PC-9 (cell line): Measurements from ENCODE around the gene SH3GL1. TPM values are rescaled to one million over a fixed set of nuclear protein-coding genes. Genes with fewer than 3 reads are reported as not detected.

Experiments
- BruUV-seq: library from RNA; stranded (reverse); fragments of 400-500 nt; replicated peaks from 2 replicates; lab custom pipeline; 2021; lab: Mats Ljungman, UMichigan
- CTCF ChIA-PET: fragments of 300-600 bp; sonication (Branson Sonifier 250); formaldehyde crosslinking; loops from one replicate; lab custom pipeline; 2022; ENCODE audit warnings: antibody characterized with exemption; lab: Charles Lee
- POLR2A ChIA-PET: fragments of 300-600 bp; sonication (Branson Sonifier 250); formaldehyde crosslinking; loops from one replicate; lab custom pipeline; 2022; ENCODE audit warnings: antibody characterized with exemption; ENCODE audit not compliant: unreplicated experiment; lab: Charles Lee
- DNase-seq, 2 experiments: peaks; one replicate each; pipeline versions ENCODE4 v3.0.0 to v3.0.0-alpha.2; 2015 to 2022; ENCODE audit warnings: mixed read lengths in 1 of 2
- H2AFZ ChIP-seq: fragments of 200-600 bp; sonication (generic); 2 replicates; pipeline ENCODE4 v1.8.1; 2017; ENCODE audit warnings: antibody characterized with exemption
- H3F3A ChIP-seq: fragments of 200-600 bp; sonication (generic); 2 replicates; pipeline ENCODE4 v1.8.1; 2017; ENCODE audit warnings: antibody characterized with exemption, mild to moderate bottlenecking, low read depth; ENCODE audit not compliant: insufficient read depth
- H3K27ac ChIP-seq: fragments of 200-600 bp; sonication (generic); 2 replicates; pipeline ENCODE4 v1.6.1; 2016; ENCODE audit warnings: mixed run types
- H3K27me3 ChIP-seq: fragments of 200-600 bp; sonication (generic); 2 replicates; pipeline ENCODE4 v1.6.1; 2016; ENCODE audit warnings: low read depth, mixed run types; ENCODE audit not compliant: insufficient read depth
- H3K36me3 ChIP-seq: fragments of 200-600 bp; sonication (generic); 2 replicates; pipeline ENCODE4 v1.6.1; 2016; ENCODE audit warnings: low read depth, mixed run types
- H3K4me1 ChIP-seq: fragments of 200-600 bp; sonication (generic); replicated peaks from 2 replicates; pipeline ENCODE4 v1.6.1; 2016; ENCODE audit warnings: mixed run types; ENCODE audit not compliant: insufficient read depth
- H3K4me2 ChIP-seq: fragments of 200-600 bp; sonication (generic); 2 replicates; pipeline ENCODE4 v1.6.1; 2017; ENCODE audit warnings: mixed run types
- H3K4me3 ChIP-seq: fragments of 200-600 bp; sonication (generic); 2 replicates; pipeline ENCODE4 v1.6.1; 2016; ENCODE audit warnings: mixed run types
- H3K79me2 ChIP-seq: fragments of 200-600 bp; sonication (generic); 2 replicates; pipeline ENCODE4 v1.6.1; 2017; ENCODE audit warnings: low read depth, mixed run types
- H3K9me2 ChIP-seq: fragments of 200-600 bp; sonication (generic); 2 replicates; pipeline ENCODE4 v1.8.1; 2017; ENCODE audit warnings: mild to moderate bottlenecking; ENCODE audit not compliant: insufficient read depth
- H3K9me3 ChIP-seq: fragments of 200-600 bp; sonication (generic); 2 replicates; pipeline ENCODE4 v1.8.1; 2016; ENCODE audit warnings: low read depth; ENCODE audit not compliant: insufficient read depth
- H4K20me1 ChIP-seq: fragments of 200-600 bp; sonication (generic); 2 replicates; pipeline ENCODE4 v1.8.1; 2017; ENCODE audit not compliant: insufficient read depth
- EZH2 ChIP-seq: fragments of 200-600 bp; sonication (generic); IDR thresholded peaks from 2 replicates; pipeline ENCODE4 v1.8.0; 2017; ENCODE audit warnings: antibody characterized with exemption, low read depth
- intact Hi-C: fragments of 100-400 bp; cut with micrococcal nuclease; formaldehyde crosslinking; loops from one replicate; pipeline ENCODE4 v1.10.0; 2022; ENCODE audit not compliant: unreplicated experiment
- total RNA-seq: library from RNA; stranded (reverse); gene quantifications from 2 replicates; pipeline ENCODE4 v1.2.3, GENCODE V29; 2021
- TF ChIP-seq, protein P1 (sequence below): fragments of 200-600 bp; sonication (generic); conservative IDR thresholded peaks from 2 replicates; pipeline ENCODE4 v1.6.1; 2017; ENCODE audit warnings: mixed run types, antibody characterized with exemption, mild to moderate bottlenecking, moderate library complexity

Gene SH3GL1
- total RNA-seq, 1 experiment from 2014 or later = 49.2 TPM

DNA sequence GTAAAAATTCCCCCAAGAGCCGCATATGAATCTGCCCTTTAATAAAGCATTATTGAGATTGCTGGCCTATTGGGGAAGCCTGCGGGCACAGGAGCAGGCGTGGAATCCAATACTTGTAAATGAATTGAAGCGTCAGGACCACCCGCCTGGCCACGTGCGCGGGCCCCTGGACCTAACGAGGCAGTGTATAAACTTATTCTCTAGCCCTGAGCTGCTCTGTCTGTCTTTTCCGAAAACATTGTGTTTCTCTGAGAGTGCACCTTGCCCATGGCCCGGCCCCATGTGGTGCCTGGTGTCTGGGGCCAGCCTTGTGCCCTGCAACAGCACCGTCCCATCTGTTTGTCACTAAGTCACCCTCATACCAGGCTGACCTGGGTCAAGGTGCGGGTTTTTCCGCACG, 42.8 kb upstream of the SH3GL1 start:
- BruUV-seq = no TSS peak

DNA sequence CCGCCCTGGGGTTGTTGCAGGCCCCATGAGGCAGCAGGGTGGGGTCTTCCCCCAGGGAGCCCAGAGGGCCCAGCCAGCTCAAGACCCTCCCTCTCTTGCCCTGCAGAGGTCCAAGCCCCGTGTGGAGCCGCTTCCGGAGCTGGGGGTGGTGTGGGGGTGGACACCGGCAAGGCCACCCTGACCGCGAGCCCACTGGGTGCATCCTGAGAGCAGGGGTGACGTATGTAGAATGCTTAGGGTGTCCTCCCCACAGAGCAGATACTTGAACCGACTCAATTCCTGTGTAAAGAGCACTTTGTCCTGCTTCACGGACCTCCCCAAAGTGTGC, 42.4 kb upstream of the SH3GL1 start:
- Histone ChIP-seq H3K27me3 (no peaks in the 10 kb centered on the region), H3K27ac (no peak overlapping the region), H3K4me3 (no peak overlapping the region), H3K79me2 (no peaks in the 10 kb centered on the region), H4K20me1 (no peaks in the 10 kb centered on the region), H3K4me1 (no peaks in the 10 kb centered on the region), H3K9me2 (no peaks in the 10 kb centered on the region), H3F3A (0 out of 2 replicates have a peak, but pooled peaks cover 3% of the 10 kb centered on the region), H3K36me3 (no peaks in the 10 kb centered on the region), H3K4me2 (no peak overlapping the region), H2AFZ (no peak overlapping the region), H3K9me3 (no peaks in the 10 kb centered on the region)
- TF ChIP-seq, protein P1, sequence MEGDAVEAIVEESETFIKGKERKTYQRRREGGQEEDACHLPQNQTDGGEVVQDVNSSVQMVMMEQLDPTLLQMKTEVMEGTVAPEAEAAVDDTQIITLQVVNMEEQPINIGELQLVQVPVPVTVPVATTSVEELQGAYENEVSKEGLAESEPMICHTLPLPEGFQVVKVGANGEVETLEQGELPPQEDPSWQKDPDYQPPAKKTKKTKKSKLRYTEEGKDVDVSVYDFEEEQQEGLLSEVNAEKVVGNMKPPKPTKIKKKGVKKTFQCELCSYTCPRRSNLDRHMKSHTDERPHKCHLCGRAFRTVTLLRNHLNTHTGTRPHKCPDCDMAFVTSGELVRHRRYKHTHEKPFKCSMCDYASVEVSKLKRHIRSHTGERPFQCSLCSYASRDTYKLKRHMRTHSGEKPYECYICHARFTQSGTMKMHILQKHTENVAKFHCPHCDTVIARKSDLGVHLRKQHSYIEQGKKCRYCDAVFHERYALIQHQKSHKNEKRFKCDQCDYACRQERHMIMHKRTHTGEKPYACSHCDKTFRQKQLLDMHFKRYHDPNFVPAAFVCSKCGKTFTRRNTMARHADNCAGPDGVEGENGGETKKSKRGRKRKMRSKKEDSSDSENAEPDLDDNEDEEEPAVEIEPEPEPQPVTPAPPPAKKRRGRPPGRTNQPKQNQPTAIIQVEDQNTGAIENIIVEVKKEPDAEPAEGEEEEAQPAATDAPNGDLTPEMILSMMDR = no peak
- TF ChIP-seq EZH2 = no peak
- CTCF ChIA-PET = no interaction called here
- BruUV-seq = no TSS peak
- DNase-seq = no peak
- intact Hi-C loops = no loop called here
- POLR2A ChIA-PET = no interaction called here

More for the DNA sequence above, 42.8 kb upstream of the SH3GL1 start:
- Histone ChIP-seq H2AFZ (no peak overlapping the region), H4K20me1 (no peaks in the 10 kb centered on the region), H3K27me3 (no peaks in the 10 kb centered on the region), H3K9me2 (no peaks in the 10 kb centered on the region), H3K27ac (no peak overlapping the region), H3K9me3 (no peaks in the 10 kb centered on the region), H3K36me3 (no peaks in the 10 kb centered on the region), H3K4me2 (no peak overlapping the region), H3F3A (0 out of 2 replicates have a peak, but pooled peaks cover 3% of the 10 kb centered on the region), H3K79me2 (no peaks in the 10 kb centered on the region), H3K4me3 (no peak overlapping the region), H3K4me1 (no peaks in the 10 kb centered on the region)
- POLR2A ChIA-PET = no interaction called here
- intact Hi-C loops = no loop called here
- TF ChIP-seq, protein P1 = no peak
- DNase-seq = no peak
- CTCF ChIA-PET = no interaction called here

DNA sequence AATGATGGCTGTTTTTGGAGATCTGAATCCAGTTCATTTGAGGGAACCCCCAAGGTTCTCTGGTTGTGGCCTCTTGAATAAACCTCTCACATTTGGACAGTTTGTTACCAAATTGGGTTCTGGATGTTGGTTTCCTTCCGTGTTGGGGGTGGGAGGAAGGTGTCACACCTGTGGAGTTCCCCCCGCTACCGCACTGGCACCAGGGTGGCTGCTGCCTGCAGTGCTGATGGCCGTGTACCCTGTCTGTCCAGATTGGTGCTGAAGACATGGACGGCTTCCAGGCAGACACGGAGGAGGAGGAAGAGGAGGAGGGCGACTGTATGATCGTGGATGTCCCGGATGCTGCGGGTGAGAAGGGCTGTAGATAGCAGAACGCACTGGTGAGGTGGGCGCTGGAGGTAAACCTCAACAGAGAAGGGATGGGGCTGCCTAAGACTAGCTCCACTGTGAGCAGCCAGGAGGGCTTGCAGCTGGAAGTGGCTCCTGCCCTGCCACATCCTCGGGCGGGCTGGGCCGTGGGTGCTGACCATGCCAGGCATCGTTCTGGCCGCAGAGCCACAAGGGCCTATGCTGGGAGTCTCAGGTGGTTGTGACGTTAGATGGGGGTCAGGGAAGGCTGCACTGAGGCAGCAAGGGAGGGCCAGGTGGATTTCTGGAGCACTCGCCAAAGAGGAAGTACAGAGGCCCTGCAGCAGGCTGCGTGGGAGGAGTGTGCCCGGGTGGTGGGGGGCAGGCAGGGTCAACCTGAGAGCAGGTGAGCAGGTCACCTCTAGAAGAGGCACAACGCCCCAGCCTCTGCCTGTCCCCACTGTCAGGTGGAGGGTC, 41.9 kb upstream of the SH3GL1 start:
- Histone ChIP-seq H2AFZ (no peak overlapping the region), H3K9me3 (no peaks in the 10 kb centered on the region), H3K79me2 (no peaks in the 10 kb centered on the region), H3K27me3 (no peaks in the 10 kb centered on the region), H3K36me3 (no peaks in the 10 kb centered on the region), H3K4me1 (no peaks in the 10 kb centered on the region), H3K4me2 (no peak overlapping the region), H3K4me3 (no peak overlapping the region), H3K27ac (no peak overlapping the region), H4K20me1 (no peaks in the 10 kb centered on the region), H3K9me2 (no peaks in the 10 kb centered on the region), H3F3A (0 out of 2 replicates have a peak, but pooled peaks cover 3% of the 10 kb centered on the region)
- POLR2A ChIA-PET = no interaction called here
- CTCF ChIA-PET = no interaction called here
- no TSS peak for BruUV-seq
- TF ChIP-seq, protein P1 = no peak
- no peak for TF ChIP-seq EZH2
- DNase-seq = no peak
- intact Hi-C loops = no loop called here
